GM12872 (cell line): Measurements from ENCODE around the gene TUBB1.

Source experiments
- CTCF ChIP-seq: IDR thresholded peaks from 3 replicates; pipeline ENCODE4 v1.5.1; 2011; ENCODE audit warnings: low read depth, mild to moderate bottlenecking, low read length, moderate library complexity; ENCODE audit not compliant: insufficient read depth

The TUBB1 gene

GRCh38 chr20:59019217-59019616 is at the start of gene TUBB1:
Gene TUBB1 (plus strand): TSS chr20:59019429. CDS start chr20:59019523, 94 bp downstream.
- no peak for TF ChIP-seq CTCF

GRCh38 chr20:58969439-58969838 is 49.8 kb upstream of the TUBB1 start:
- TF ChIP-seq CTCF: no peak

GRCh38 chr20:58970146-58970545 is 49.1 kb upstream of the TUBB1 start:
- no peak for TF ChIP-seq CTCF

- TF ChIP-seq CTCF: no peak
These were observed 47.8 kb upstream of the TUBB1 start for GRCh38 chr20:58971429-58971828.

GRCh38 chr20:58973179-58973578 is 46.0 kb upstream of the TUBB1 start:
- TF ChIP-seq CTCF: no peak

- no peak for TF ChIP-seq CTCF
These were observed 45.4 kb upstream of the TUBB1 start for GRCh38 chr20:58973866-58974265.

GRCh38 chr20:58975353-58975752 is 43.9 kb upstream of the TUBB1 start:
- no peak for TF ChIP-seq CTCF
